Gastrocnemius medialis (tissue), 4 donors: ENCODE data around the gene SYT6. TPM values are rescaled to one million over a fixed set of nuclear protein-coding genes. Genes with fewer than 3 reads are reported as not detected.
A peak's percentile ranks its signal among the peaks of the same experiment; 100 is the strongest.

Experiments
- ATAC-seq, 2 donors: fragments of 150-250 bp; one replicate each; pipeline ENCODE4 v1.9.1; 2016
- DNase-seq, 2 donors: peaks; one replicate each; pipeline ENCODE4 v3.0.0-alpha.2; 2019
- H3K27ac ChIP-seq, 4 donors: fragments of 200-600 bp; sonication (generic); 1 replicate in 1 of 4; 2 replicates in 3 of 4; pipeline ENCODE4 v1.5.1; 2016 to 2018; ENCODE audit warnings: mild to moderate bottlenecking in 2 of 4, moderate library complexity in 1 of 4
- H3K27me3 ChIP-seq, 3 donors: fragments of 200-600 bp; sonication (generic) in 2 of 3; 1 replicate in 1 of 3; 2 replicates in 2 of 3; pipeline versions ENCODE4 v1.5.1 to v1.6.0; 2016 to 2019; ENCODE audit warnings: mild to moderate bottlenecking in 1 of 3, moderate library complexity in 1 of 3
- H3K36me3 ChIP-seq, 2 donors: fragments of 200-600 bp; sonication (generic) in 1 of 2; one replicate each; pipeline ENCODE4 v1.5.1; 2017 to 2018
- H3K4me1 ChIP-seq, 2 donors: fragments of 200-600 bp; sonication (generic) in 1 of 2; one replicate each; pipeline ENCODE4 v1.5.1; 2016 to 2017; ENCODE audit warnings: mild to moderate bottlenecking in 2 of 2
- H3K4me3 ChIP-seq, 4 donors: fragments of 200-600 bp; sonication (generic) in 3 of 4; 1 replicate in 1 of 4; 2 replicates in 3 of 4; pipeline ENCODE4 v1.5.1; 2016 to 2019; ENCODE audit warnings: mild to moderate bottlenecking in 2 of 4
- H3K9me3 ChIP-seq, 3 donors: fragments of 200-600 bp; sonication (generic) in 2 of 3; 1 replicate in 1 of 3; 2 replicates in 2 of 3; pipeline ENCODE4 v1.5.1; 2016 to 2019
- POLR2A ChIP-seq, 2 donors: fragments of 450-650 bp; IDR thresholded peaks; one replicate each; pipeline ENCODE4 v1.6.1; 2017; ENCODE audit warnings: antibody characterized with exemption in 2 of 2, mild to moderate bottlenecking in 2 of 2, moderate library complexity in 2 of 2
- in situ Hi-C, 4 donors: fragments of 200-750 bp; cut with MboI; loops; one replicate each; pipeline versions ENCODE4 v1.15.0 to v1.8.0; 2017; ENCODE audit warnings: low sequenced_read_pairs in 4 of 4
- intact Hi-C: fragments of 100-400 bp; cut with DNase I; formaldehyde crosslinking; loops from one replicate; pipeline ENCODE4 v1.15.1; 2023; ENCODE audit warnings: low total_unique reads
- total RNA-seq, 4 donors: library from RNA; depleted of rRNA; stranded (reverse); fragments of >200 nt; gene quantifications; one replicate each; pipeline versions ENCODE4 v1.1.0 to v1.2.3, GENCODE V29; 2016
- TF ChIP-seq, protein P1 (sequence below), 5 experiments: fragments of 450-650 bp in 3 of 5; fragments of 200-600 bp in 2 of 5; sonication (generic) in 2 of 5; IDR thresholded peaks in 4 of 5; conservative IDR thresholded peaks in 1 of 5; 1 replicate in 4 of 5; 2 replicates in 1 of 5; pipeline ENCODE4 v1.5.1; 2016 to 2019; ENCODE audit warnings: antibody characterized with exemption in 5 of 5, mild to moderate bottlenecking in 3 of 5, moderate library complexity in 3 of 5

SYT6 gene
- total RNA-seq, 4 donors from 2014 or later, result 0.20 TPM; not detected in 3

DNA sequence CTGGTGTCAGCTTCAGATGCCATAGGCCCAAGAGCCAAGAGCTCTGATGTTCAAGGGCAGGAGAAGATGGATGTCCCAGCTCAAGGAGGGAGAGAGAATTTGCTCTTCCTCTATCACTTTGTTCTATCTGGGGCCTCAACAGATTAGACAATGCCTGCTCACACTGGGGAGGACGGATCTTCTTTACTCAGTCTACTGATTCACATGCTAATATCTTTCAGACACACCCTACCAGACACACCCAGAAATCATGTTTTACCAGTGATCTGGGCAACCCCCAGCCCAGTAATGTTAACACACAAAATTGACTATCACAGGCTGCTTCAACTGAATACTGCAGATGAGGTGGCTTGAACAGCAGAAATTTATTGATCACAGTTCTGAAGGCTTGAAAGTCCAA is 105.4 kb downstream of the SYT6 start:
- in situ Hi-C loops (no loop called here), intact Hi-C loops (no loop called here)
- Histone ChIP-seq H3K9me3 (no peaks in the 10 kb centered on the region), H3K27ac (no peak overlapping the region), H3K4me3 (no peak overlapping the region), H3K36me3 (no peaks in the 10 kb centered on the region), H3K4me1 (no peaks in the 10 kb centered on the region), H3K27me3 (no peaks in the 10 kb centered on the region)
- DNase-seq, result no peak
- TF ChIP-seq, protein P1, sequence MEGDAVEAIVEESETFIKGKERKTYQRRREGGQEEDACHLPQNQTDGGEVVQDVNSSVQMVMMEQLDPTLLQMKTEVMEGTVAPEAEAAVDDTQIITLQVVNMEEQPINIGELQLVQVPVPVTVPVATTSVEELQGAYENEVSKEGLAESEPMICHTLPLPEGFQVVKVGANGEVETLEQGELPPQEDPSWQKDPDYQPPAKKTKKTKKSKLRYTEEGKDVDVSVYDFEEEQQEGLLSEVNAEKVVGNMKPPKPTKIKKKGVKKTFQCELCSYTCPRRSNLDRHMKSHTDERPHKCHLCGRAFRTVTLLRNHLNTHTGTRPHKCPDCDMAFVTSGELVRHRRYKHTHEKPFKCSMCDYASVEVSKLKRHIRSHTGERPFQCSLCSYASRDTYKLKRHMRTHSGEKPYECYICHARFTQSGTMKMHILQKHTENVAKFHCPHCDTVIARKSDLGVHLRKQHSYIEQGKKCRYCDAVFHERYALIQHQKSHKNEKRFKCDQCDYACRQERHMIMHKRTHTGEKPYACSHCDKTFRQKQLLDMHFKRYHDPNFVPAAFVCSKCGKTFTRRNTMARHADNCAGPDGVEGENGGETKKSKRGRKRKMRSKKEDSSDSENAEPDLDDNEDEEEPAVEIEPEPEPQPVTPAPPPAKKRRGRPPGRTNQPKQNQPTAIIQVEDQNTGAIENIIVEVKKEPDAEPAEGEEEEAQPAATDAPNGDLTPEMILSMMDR (IDR thresholded peaks at IDR 0.05 in 4 of 5, conservative IDR thresholded peaks at IDR 0.05 in 1 of 5), result no peak
- no peak for TF ChIP-seq POLR2A (IDR thresholded peaks at IDR 0.05)
- no peak for ATAC-seq

DNA sequence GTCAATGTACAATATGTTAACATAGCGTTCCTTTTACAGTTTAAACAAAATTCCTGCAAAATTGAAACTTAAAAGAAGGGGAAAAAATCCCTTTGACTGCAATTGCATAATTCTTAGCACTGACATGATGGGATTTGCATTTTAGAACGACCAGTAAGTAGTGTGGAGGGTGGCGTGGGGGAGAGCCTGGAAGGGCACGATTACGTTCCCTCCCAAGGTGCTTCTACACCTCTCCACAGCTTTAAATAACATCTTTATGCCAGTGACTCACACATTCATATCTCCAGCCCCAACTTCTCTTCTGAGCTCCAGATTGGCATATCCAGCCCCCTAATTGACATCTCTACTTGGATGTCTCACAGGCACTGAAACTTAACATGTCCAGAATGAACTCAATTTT is 110.1 kb downstream of the SYT6 start:
- H3K27me3 ChIP-seq, result no peaks in the 10 kb centered on the region
- H3K4me3 ChIP-seq, result no peak overlapping the region
- no peaks in the 10 kb centered on the region for H3K36me3 ChIP-seq
- no peak overlapping the region for H3K27ac ChIP-seq
- in situ Hi-C loops, result no loop called here
- DNase-seq (no peak), ATAC-seq (no peak)
- intact Hi-C loops, result no loop called here
- no peaks in the 10 kb centered on the region for H3K9me3 ChIP-seq
- H3K4me1 ChIP-seq, result no peaks in the 10 kb centered on the region
- TF ChIP-seq, protein P1 (IDR thresholded peaks at IDR 0.05 in 4 of 5, conservative IDR thresholded peaks at IDR 0.05 in 1 of 5), result no peak

DNA sequence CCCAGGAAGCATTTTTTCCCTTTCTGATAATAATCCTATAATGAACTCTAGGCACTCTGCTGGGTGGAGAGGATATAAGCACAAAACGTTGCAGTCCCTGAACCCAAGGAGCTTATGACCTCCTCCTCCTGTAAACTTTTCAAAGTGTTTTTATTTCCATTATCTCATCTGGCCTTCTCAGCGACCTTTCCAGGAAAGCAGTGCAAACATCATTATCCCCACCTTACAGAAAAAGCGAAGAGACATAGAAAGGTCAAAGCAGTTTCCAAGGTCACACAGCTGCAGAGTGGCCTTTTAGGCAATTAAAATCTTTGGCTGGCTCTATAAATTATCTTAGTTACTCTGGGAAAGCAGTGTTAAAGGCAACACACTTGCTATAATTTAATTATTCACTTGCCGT is 110.6 kb downstream of the SYT6 start:
- in situ Hi-C loops (no loop called here), intact Hi-C loops (no loop called here)

DNA sequence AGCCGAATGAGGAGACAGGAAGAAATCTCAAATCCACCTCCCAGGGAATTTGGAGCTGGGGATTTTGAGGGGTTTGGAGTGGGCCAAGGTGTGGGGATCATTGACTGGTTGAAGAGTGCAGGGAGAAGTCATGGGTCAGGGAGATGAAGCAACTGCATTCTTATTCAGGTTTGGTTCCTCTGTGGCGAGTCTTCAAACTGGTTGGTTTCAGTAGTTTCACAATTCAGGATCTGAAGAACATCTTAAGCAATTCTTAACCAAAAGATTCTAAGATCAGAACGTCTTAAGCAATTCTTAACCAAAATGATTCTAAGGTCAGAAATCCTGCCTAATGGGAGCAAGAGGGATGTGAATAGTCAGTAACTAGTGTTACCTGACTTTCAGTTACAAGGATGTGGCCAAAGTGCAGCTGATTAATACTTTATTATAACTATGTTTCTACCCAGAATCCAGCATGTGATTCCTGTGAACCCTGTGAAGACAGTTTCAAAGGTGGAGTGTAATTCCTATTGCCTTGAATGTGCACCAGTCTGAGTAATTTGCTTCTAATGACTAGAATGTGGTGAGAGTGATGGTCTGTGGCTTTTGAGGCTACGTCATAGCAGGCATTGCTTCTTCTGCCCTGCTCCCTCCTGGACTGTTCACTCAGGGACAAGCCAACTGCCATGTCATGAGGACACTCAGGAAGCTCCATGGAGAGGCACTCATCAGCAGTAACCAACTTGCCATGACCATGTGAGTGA is 113.2 kb downstream of the SYT6 start:
- no peak for DNase-seq
- no peak for TF ChIP-seq POLR2A (IDR thresholded peaks at IDR 0.05)
- TF ChIP-seq, protein P1 (IDR thresholded peaks at IDR 0.05 in 4 of 5, conservative IDR thresholded peaks at IDR 0.05 in 1 of 5), result no peak
- peak; percentile 32 to 46 for ATAC-seq
- Histone ChIP-seq H3K9me3 (no peaks in the 10 kb centered on the region), H3K4me3 (no peak overlapping the region), H3K4me1 (no peaks in the 10 kb centered on the region), H3K27ac (no peak overlapping the region), H3K36me3 (no peaks in the 10 kb centered on the region), H3K27me3 (no peaks in the 10 kb centered on the region)
- intact Hi-C loops, result no loop called here
- in situ Hi-C loops, result no loop called here

More for the DNA sequence above, 110.6 kb downstream of the SYT6 start:
- Histone ChIP-seq H3K9me3 (no peaks in the 10 kb centered on the region), H3K4me1 (no peaks in the 10 kb centered on the region), H3K36me3 (no peaks in the 10 kb centered on the region), H3K27me3 (no peaks in the 10 kb centered on the region), H3K27ac (no peak overlapping the region), H3K4me3 (no peak overlapping the region)
- no peak for TF ChIP-seq POLR2A (IDR thresholded peaks at IDR 0.05)
- TF ChIP-seq, protein P1 (IDR thresholded peaks at IDR 0.05 in 4 of 5, conservative IDR thresholded peaks at IDR 0.05 in 1 of 5), result no peak
- DNase-seq, result no peak
- no peak for ATAC-seq

Other genes starting within 250 kb of the SYT6 start
- 10 to 100 TPM in 1 of 4 donors, 1 to 10 TPM in 3; 6.5 to 11.2 (median 8.4) TPM for gene AP4B1, start 249.1 kb downstream of the SYT6 start, total RNA-seq
- 1 to 10 TPM; 1.4 to 3.3 (median 1.7) TPM for gene DCLRE1B, start 248.5 kb downstream of the SYT6 start, total RNA-seq
- 10 to 100 TPM; 54.4 to 67.6 (median 60.0) TPM for gene HIPK1, start 224.5 kb downstream of the SYT6 start, total RNA-seq
- gene OLFML3, start 174.4 kb downstream of the SYT6 start, total RNA-seq, result 10 to 100 TPM in 3 of 4 donors, 1 to 10 TPM in 1; 5.9 to 17.1 (median 14.0) TPM